Activated T-cell treated with anti-CD3 and anti-CD28 coated beads, Interleukin-2, amount 50 U/mL, for 24 hours (primary cell): ENCODE data around the gene PLCD3.

Experiments used
- DNase-seq: peaks from one replicate; pipeline ENCODE4 v3.0.0-alpha.2; 2020
- H3K27ac Mint-ChIP-seq: 2 replicates; pipeline ENCODE4 v1.8.0; 2020; ENCODE audit warnings: mild to moderate bottlenecking, mixed read lengths
- H3K27me3 Mint-ChIP-seq: 2 replicates; pipeline ENCODE4 v1.8.0; 2020; ENCODE audit warnings: mixed read lengths
- H3K36me3 Mint-ChIP-seq: 2 replicates; pipeline ENCODE4 v1.8.0; 2020; ENCODE audit warnings: low read depth, mixed read lengths
- H3K4me1 Mint-ChIP-seq: 2 replicates; pipeline ENCODE4 v1.8.0; 2020; ENCODE audit warnings: low read depth, mixed read lengths
- H3K4me3 Mint-ChIP-seq: 2 replicates; pipeline ENCODE4 v1.8.0; 2020; ENCODE audit warnings: mild to moderate bottlenecking, moderate library complexity, mixed read lengths
- H3K9me3 Mint-ChIP-seq: 2 replicates; pipeline ENCODE4 v1.8.0; 2020; ENCODE audit warnings: mixed read lengths

PLCD3 gene

GRCh38 chr17:45108595-45109521 lies 23.5 kb downstream of the PLCD3 start:
- Mint-ChIP-seq H3K4me1 (no peaks in the 10 kb centered on the region), H3K4me3 (no peak overlapping the region), H3K36me3 (peaks cover 56% of the 10 kb centered on the region), H3K27me3 (no peaks in the 10 kb centered on the region), H3K27ac (peak overlapping the region; percentile 7), H3K9me3 (no peaks in the 10 kb centered on the region)
- DNase-seq, result no peak

- H3K4me3 Mint-ChIP-seq, result no peak overlapping the region
- no peaks in the 10 kb centered on the region for H3K4me1 Mint-ChIP-seq
- no peaks in the 10 kb centered on the region for H3K27me3 Mint-ChIP-seq
- no peak overlapping the region for H3K27ac Mint-ChIP-seq
- H3K9me3 Mint-ChIP-seq, result no peaks in the 10 kb centered on the region
- H3K36me3 Mint-ChIP-seq, result peaks cover 64% of the 10 kb centered on the region
- DNase-seq, result no peak
These were observed 24.3 kb downstream of the PLCD3 start for GRCh38 chr17:45108051-45108450.

GRCh38 chr17:45107293-45108010 lies 24.9 kb downstream of the PLCD3 start:
- peaks cover 70% of the 10 kb centered on the region for H3K36me3 Mint-ChIP-seq
- DNase-seq, result no peak

GRCh38 chr17:45106582-45106981 lies 25.7 kb downstream of the PLCD3 start:
- H3K4me3 Mint-ChIP-seq, result no peak overlapping the region
- H3K4me1 Mint-ChIP-seq, result no peaks in the 10 kb centered on the region
- H3K27ac Mint-ChIP-seq, result no peak overlapping the region
- DNase-seq, result no peak
- H3K36me3 Mint-ChIP-seq, result peaks cover 79% of the 10 kb centered on the region
- H3K27me3 Mint-ChIP-seq, result no peaks in the 10 kb centered on the region
- no peaks in the 10 kb centered on the region for H3K9me3 Mint-ChIP-seq

More at GRCh38 chr17:45107293-45108010, 24.9 kb downstream of the PLCD3 start:
- H3K27ac Mint-ChIP-seq, result no peak overlapping the region
- H3K4me1 Mint-ChIP-seq, result no peaks in the 10 kb centered on the region
- H3K9me3 Mint-ChIP-seq, result no peaks in the 10 kb centered on the region
- H3K4me3 Mint-ChIP-seq, result no peak overlapping the region
- no peaks in the 10 kb centered on the region for H3K27me3 Mint-ChIP-seq

GRCh38 chr17:45106096-45106495 lies 26.2 kb downstream of the PLCD3 start:
- Mint-ChIP-seq H3K4me3 (no peak overlapping the region), H3K9me3 (no peaks in the 10 kb centered on the region), H3K4me1 (no peaks in the 10 kb centered on the region), H3K27ac (no peak overlapping the region), H3K27me3 (no peaks in the 10 kb centered on the region), H3K36me3 (peaks cover 80% of the 10 kb centered on the region)
- DNase-seq, result no peak

- H3K4me3 Mint-ChIP-seq, result no peak overlapping the region
- no peak for DNase-seq
- peaks cover 85% of the 10 kb centered on the region for H3K36me3 Mint-ChIP-seq
- no peak overlapping the region for H3K27ac Mint-ChIP-seq
- no peaks in the 10 kb centered on the region for H3K9me3 Mint-ChIP-seq
- no peaks in the 10 kb centered on the region for H3K27me3 Mint-ChIP-seq
- H3K4me1 Mint-ChIP-seq, result no peaks in the 10 kb centered on the region
These were observed 27.2 kb downstream of the PLCD3 start for GRCh38 chr17:45104907-45105624.

GRCh38 chr17:45104497-45104896 lies 27.8 kb downstream of the PLCD3 start:
- Mint-ChIP-seq H3K9me3 (no peaks in the 10 kb centered on the region), H3K36me3 (peaks cover 89% of the 10 kb centered on the region), H3K27ac (peak overlapping the region; percentile 30), H3K4me3 (no peak overlapping the region), H3K27me3 (no peaks in the 10 kb centered on the region), H3K4me1 (no peaks in the 10 kb centered on the region)
- DNase-seq, result no peak

- Mint-ChIP-seq H3K36me3 (peaks cover 91% of the 10 kb centered on the region), H3K27me3 (no peaks in the 10 kb centered on the region), H3K9me3 (no peaks in the 10 kb centered on the region), H3K4me1 (no peaks in the 10 kb centered on the region), H3K4me3 (no peak overlapping the region), H3K27ac (peak overlapping the region; percentile 30)
- no peak for DNase-seq
These were observed 28.3 kb downstream of the PLCD3 start for GRCh38 chr17:45104029-45104428.

- Mint-ChIP-seq H3K4me1 (no peaks in the 10 kb centered on the region), H3K36me3 (peaks cover 91% of the 10 kb centered on the region), H3K27me3 (no peaks in the 10 kb centered on the region), H3K4me3 (no peak overlapping the region), H3K27ac (peak overlapping the region; percentile 33), H3K9me3 (no peaks in the 10 kb centered on the region)
- DNase-seq, result no peak
These were observed 29.0 kb downstream of the PLCD3 start for GRCh38 chr17:45103269-45103795.

GRCh38 chr17:45102856-45103255 lies 29.5 kb downstream of the PLCD3 start:
- no peaks in the 10 kb centered on the region for H3K4me1 Mint-ChIP-seq
- peaks cover 91% of the 10 kb centered on the region for H3K36me3 Mint-ChIP-seq
- H3K9me3 Mint-ChIP-seq, result no peaks in the 10 kb centered on the region
- H3K27ac Mint-ChIP-seq, result peak overlapping the region; percentile 33
- no peak overlapping the region for H3K4me3 Mint-ChIP-seq
- H3K27me3 Mint-ChIP-seq, result no peaks in the 10 kb centered on the region
- no peak for DNase-seq

- Mint-ChIP-seq H3K4me1 (no peaks in the 10 kb centered on the region), H3K4me3 (no peak overlapping the region), H3K36me3 (peaks cover 91% of the 10 kb centered on the region), H3K27ac (peak overlapping the region; percentile 81), H3K27me3 (no peaks in the 10 kb centered on the region), H3K9me3 (no peaks in the 10 kb centered on the region)
- DNase-seq, result no peak
These were observed 30.2 kb downstream of the PLCD3 start for GRCh38 chr17:45101883-45102811.

GRCh38 chr17:45101546-45101882 lies 30.8 kb downstream of the PLCD3 start:
- Mint-ChIP-seq H3K4me3 (no peak overlapping the region), H3K27ac (peak overlapping the region; percentile 81), H3K36me3 (peaks cover 91% of the 10 kb centered on the region), H3K9me3 (no peaks in the 10 kb centered on the region), H3K27me3 (no peaks in the 10 kb centered on the region), H3K4me1 (no peaks in the 10 kb centered on the region)
- DNase-seq, result no peak

- H3K27me3 Mint-ChIP-seq, result no peaks in the 10 kb centered on the region
- peak; percentile 81 for DNase-seq
- H3K9me3 Mint-ChIP-seq, result no peaks in the 10 kb centered on the region
- H3K27ac Mint-ChIP-seq, result no peak overlapping the region
- H3K4me3 Mint-ChIP-seq, result no peak overlapping the region
- H3K4me1 Mint-ChIP-seq, result no peaks in the 10 kb centered on the region
- H3K36me3 Mint-ChIP-seq, result peaks cover 87% of the 10 kb centered on the region
These were observed 33.3 kb downstream of the PLCD3 start for GRCh38 chr17:45098869-45099616.
